OCI-LY7 (cell line): Measurements from ENCODE around the gene C2CD4B.

Experiments
- CTCF ChIP-seq: fragments of 200-600 bp; sonication (generic); conservative IDR thresholded peaks from 2 replicates; pipeline ENCODE4 v1.5.1; 2014; ENCODE audit warnings: mild to moderate bottlenecking, antibody characterized with exemption, low read length, moderate library complexity, mixed read lengths
- EZH2phosphoT487 ChIP-seq: fragments of 200-600 bp; sonication (generic); IDR thresholded peaks from 2 replicates; pipeline ENCODE4 v1.6.1; 2018; ENCODE audit warnings: low read depth, borderline replicate concordance, mild to moderate bottlenecking, mixed run types, antibody characterized with exemption, low read length, moderate library complexity, mixed read lengths

DNA sequence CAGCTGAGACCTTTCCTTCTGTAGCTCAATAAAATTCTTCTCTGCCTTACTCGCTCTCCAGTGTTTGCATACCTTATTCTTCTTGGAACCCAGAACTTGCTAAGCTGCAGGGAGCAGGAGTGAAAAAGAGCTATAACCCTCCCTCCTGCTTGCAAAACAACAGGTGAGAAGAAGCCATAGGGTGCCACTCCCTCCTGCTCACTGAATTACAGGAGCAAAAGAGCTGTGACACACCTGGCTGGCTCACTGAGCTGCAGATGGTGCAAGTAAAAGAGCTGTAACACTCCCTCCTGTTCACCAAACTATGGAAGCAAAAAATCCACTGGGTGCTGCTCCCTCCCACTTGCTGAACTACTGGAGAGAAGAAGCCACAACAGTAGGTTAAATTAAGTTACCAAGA lies 44.2 kb upstream of the C2CD4B start:
- TF ChIP-seq CTCF (no peak), EZH2phosphoT487 (no peak)
